Hepatocyte (in vitro differentiated cells): ENCODE measurements around the gene SLC17A8.

Experiments used
- EZH2 ChIP-seq: fragments of 200-600 bp; sonication (generic); IDR thresholded peaks from 2 replicates; pipeline ENCODE4 v1.6.1; 2016; ENCODE audit warnings: antibody characterized with exemption, mild to moderate bottlenecking, borderline replicate concordance
- EZH2phosphoT487 ChIP-seq: fragments of 200-600 bp; sonication (generic); IDR thresholded peaks from one replicate; pipeline ENCODE4 v1.6.1; 2018; ENCODE audit warnings: antibody characterized with exemption, mild to moderate bottlenecking, low read depth, moderate library complexity; ENCODE audit not compliant: unreplicated experiment, severe bottlenecking
- TF ChIP-seq, protein P1 (sequence below): fragments of 200-600 bp; sonication (generic); IDR thresholded peaks from 2 replicates; pipeline ENCODE4 v1.5.1; 2016; ENCODE audit warnings: antibody characterized with exemption, mild to moderate bottlenecking; ENCODE audit not compliant: poor library complexity

GRCh38 chr12:100437038-100437841, 80.4 kb downstream of the SLC17A8 start:
- TF ChIP-seq, protein P1, sequence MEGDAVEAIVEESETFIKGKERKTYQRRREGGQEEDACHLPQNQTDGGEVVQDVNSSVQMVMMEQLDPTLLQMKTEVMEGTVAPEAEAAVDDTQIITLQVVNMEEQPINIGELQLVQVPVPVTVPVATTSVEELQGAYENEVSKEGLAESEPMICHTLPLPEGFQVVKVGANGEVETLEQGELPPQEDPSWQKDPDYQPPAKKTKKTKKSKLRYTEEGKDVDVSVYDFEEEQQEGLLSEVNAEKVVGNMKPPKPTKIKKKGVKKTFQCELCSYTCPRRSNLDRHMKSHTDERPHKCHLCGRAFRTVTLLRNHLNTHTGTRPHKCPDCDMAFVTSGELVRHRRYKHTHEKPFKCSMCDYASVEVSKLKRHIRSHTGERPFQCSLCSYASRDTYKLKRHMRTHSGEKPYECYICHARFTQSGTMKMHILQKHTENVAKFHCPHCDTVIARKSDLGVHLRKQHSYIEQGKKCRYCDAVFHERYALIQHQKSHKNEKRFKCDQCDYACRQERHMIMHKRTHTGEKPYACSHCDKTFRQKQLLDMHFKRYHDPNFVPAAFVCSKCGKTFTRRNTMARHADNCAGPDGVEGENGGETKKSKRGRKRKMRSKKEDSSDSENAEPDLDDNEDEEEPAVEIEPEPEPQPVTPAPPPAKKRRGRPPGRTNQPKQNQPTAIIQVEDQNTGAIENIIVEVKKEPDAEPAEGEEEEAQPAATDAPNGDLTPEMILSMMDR: no peak
- TF ChIP-seq EZH2: no peak
- TF ChIP-seq EZH2phosphoT487: no peak
